ENCODE data around the gene SCIN.
"Not testable (repeated sequence)": the region's sequence is repeated elsewhere in the genome, so short reads cannot be mapped to it uniquely, and the experiment has no call there.

Gene SCIN

DNA sequence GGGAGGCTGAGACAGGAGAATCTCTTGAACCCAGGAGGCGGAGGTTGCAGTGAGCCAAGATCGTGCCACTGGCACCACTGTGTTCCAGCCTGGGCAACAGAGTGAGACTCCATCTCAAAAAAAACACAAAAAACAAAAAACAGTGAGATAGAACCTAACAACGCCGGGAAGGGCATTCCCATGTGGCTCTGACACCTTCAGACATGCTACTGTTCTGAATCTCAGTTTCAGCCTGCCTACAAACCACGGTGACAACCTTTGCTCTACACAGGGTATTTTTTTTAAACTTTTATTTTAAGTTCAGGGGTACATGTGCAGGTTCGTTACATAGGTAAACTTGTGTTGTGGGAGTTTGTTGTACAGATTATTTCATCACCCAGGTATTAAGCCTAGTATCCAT, 74.7 kb downstream of the SCIN start:
- FAIRE-seq; DNase-seq (ENCODE audit: insufficient read length, low spot score): not testable (repeated sequence)

DNA sequence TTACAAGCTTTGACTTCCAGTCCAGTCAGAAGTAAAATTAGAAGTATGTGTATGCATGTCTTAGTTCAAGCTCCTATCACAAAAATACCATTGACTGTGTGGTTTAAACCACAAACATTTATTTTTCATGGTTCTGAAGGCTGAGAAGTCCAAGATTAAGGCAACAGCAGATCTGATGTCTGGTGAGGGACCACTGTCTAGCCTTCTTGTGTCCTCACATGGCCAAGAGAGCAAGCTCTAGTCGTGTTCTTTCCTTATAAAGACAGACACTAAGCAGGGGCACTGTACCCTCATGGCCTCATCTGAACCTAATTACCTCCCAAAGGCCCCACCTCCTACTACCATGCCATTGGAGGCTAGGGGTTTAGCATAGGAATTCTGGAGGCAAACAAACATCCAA, 75.6 kb downstream of the SCIN start:
- no peak for DNase-seq (ENCODE audit: insufficient read length, low spot score)
- FAIRE-seq: no peak

DNA sequence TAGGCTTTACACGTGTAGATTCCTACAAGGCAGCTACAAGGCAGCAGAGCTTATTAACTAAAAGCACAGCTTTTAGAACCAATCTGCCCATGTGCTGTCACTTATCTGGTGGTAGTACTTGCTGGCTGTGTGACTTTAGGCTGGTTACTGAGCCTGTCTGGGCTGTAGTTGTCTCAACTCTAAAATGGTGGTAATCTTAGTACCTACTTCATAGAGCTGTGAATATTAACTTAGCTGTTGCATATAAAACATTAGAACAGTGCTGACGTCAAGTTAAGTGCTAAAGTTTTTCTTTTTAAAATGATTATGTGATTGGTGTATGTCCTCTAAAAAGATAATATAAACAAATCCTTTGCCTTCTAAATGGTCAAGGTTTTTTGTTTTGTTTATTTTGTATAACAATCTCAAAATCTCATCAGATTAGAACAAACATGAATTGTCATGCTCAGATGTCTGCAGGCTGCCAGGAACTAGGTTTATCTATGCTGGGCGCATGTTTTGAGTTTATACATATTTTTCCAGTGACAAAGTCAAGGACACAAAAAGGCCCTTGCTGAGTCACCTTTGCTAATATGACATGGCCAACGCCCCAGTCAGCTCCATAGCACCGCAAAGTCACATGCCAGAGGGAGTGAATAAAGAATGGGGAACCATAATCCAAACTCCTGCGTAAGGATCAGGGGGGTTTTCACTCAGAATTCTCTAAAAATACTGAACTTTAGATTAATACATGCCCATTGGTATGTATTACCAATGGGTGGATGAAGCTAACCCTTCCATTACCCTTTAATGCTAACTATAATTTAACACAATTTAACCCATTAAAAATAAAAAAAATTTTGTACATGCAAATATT, 77.1 kb downstream of the SCIN start:
- DNase-seq (ENCODE audit: insufficient read length, low spot score) (no peak), FAIRE-seq (no peak)

- DNase-seq (ENCODE audit: insufficient read length, low spot score) (no peak), FAIRE-seq (no peak)
These were observed 78.3 kb downstream of the SCIN start for GRCh38 chr7:12648704-12649261.

DNA sequence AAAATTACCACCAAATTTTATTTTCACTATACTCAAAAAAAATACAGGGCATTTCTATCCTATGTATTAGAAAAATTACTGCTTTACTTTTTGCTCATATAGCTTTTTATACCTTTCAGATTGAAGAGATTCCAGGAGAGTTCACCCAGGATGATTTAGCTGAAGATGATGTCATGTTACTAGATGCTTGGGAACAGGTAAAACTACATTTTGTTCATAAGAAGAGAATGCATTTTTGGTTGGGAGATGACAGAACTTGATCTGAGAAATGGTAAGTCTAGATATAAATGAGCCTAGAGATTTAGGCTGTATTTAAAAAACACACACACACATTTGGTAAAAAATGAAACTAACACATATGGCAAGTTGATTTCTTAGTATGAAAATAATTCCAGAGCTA, 78.8 kb downstream of the SCIN start:
- DNase-seq (ENCODE audit: insufficient read length, low spot score) (no peak), FAIRE-seq (no peak)

- FAIRE-seq (no peak), DNase-seq (ENCODE audit: insufficient read length, low spot score) (no peak)
These were observed 79.6 kb downstream of the SCIN start for GRCh38 chr7:12650080-12650479.

DNA sequence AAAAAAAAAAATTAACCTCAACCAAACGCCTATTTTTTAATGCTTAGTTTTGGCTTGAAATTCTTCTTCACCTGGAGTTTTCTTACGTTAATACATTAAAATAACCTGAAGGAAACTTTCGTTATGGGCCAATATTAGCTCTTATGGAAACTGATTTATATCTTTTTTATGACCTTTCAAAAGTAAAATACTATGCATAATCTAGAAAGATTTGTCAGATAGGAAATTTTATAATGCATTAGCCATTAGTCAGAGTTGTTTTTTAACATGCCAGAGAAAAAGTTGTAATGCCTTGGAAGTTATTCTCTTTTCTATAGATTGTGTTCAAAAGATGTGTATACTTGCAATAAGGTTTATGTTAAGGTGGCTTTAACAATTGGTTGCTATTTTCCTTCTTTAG, 82.6 kb downstream of the SCIN start:
- FAIRE-seq: no peak
- no peak for DNase-seq (ENCODE audit: insufficient read length, low spot score)

DNA sequence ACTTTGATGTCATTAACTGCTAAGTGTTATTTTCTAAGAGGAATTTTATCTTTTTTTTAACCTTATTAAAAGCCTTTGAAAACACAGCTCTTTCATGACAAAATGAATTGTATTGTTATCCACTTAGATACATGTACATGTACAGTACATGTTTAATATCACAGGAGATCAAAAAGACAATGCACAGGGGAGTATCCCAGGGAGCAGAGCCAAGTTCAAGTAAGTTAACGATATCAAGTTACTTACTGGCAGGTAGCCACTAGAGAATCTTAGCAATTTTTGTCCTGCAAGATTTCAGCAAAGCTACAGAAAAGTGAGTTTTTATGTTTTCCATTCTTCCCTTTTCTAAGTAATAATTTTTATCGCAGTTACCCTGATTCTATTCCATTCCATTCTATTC, 83.0 kb downstream of the SCIN start:
- FAIRE-seq (no peak), DNase-seq (ENCODE audit: insufficient read length, low spot score) (no peak)

DNA sequence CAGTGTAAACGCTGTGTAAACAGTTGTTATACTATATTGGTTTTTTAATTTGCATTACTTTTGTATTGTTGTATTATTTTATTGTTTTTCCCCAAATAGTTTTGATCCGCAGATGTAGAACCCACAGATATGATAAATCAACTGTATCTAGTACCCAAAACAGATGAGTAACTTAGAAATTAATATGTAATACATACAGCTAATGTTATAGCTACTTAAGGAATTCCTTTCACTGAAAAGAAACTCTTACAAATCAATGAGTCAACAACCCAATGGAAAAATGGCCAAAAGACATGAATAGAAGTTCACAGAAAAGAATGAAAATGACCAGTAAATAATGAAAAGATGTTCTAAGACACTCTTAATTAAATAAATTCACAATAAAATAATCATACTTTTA, 84.6 kb downstream of the SCIN start:
- FAIRE-seq (no peak), DNase-seq (ENCODE audit: insufficient read length, low spot score) (no peak)

DNA sequence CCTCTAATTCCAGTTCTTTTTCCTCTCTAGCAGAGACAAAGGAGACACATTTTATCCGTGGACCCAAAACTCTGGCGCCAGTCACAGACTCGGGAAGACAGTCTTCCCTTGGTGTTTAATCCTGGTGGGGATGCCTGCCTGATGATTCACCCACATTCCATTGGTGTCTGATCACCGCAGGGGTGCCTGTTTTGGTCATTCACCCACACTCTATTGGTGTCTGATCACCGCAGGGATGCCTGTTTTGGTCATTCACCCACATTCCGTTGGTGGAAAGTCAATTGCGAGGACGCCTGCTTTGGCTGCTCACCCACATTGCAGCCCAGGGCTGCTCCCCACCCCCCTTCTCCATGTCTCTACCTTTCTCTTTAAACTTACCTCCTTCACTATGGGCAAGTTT, 89.9 kb downstream of the SCIN start:
- not testable (repeated sequence) for FAIRE-seq; DNase-seq (ENCODE audit: insufficient read length, low spot score)

DNA sequence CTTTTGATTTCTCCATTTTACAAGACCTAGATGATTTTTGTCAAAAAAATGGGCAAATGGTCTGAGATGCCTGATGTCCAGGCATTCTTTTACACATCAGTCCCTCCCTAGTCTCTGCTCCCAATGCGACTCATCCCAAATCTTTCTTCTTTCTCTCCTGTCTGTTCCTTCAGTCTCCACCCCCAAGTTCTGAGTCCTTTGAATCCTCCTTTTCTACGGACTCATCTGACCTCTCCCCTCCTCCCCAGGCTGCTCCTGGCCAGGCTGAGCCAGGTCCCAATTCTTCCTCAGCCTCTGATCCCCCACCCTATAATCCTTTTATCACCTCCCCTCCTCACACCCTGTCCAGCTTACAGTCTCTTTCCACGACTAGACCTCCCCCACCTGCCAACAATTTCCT, 90.5 kb downstream of the SCIN start:
- DNase-seq (ENCODE audit: insufficient read length, low spot score); FAIRE-seq: not testable (repeated sequence)

DNA sequence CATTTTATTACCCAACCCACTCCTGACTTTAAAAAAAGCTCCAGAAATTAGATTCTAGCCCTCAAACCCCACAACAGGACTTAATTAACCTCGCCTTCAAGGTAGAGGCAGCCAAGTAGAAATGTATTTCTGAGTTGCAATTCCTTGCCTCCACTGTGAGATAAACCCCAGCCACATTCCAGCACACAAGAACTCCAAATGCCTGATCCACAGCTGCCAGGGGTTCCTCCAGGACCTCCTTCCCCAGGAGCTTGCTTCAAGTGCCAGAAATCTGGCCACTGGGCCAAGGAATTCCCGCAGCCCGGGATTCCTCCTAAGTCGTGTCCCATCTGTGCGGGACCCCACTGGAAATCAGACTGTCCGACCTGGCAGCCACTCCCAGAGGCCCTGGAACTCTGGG, 91.1 kb downstream of the SCIN start:
- no peak for FAIRE-seq

GRCh38 chr7:12670000-12670729, 99.6 kb downstream of the SCIN start:
- FAIRE-seq (no peak), DNase-seq (ENCODE audit: insufficient read length, low spot score) (no peak)

More for the DNA sequence above, 91.1 kb downstream of the SCIN start:
- DNase-seq (ENCODE audit: insufficient read length, low spot score): no peak

DNA sequence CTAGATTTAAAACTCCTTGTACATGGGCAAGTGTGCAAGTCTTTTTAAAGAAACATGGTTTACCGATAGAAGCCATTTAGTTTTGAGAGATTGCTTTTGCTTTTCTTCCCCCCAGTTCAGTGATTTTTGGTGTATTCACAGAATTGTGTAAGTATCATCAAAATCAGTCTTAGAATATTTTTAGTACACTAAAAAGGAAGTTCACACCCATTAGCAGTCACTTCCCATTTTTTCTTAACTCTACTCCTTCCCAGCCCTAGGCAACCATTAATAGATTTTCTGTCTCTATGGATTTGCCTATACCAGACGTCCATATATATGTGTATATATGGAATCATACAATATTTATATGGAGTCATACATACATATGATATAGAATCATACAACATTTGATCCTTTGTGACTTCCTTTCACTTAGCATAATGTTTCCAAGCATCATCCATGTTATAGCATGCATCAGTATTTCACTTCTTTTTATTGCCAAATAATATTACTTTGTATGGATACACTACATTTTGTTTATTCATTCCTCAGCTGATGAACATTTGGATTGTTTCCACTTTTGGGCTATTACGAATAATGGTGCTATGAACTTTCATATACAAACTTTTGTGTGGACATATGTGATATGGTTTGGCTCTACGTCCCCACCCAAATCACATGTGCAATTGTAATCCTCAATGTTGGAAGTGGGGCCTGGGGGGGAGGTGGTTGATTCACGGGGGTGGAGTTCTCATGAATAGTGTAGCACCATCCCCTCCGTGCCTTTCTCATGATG, 100.4 kb downstream of the SCIN start:
- no peak for FAIRE-seq
- no peak for DNase-seq (ENCODE audit: insufficient read length, low spot score)

- DNase-seq (ENCODE audit: insufficient read length, low spot score); FAIRE-seq: not testable (repeated sequence)
These were observed 102.9 kb downstream of the SCIN start for GRCh38 chr7:12673436-12673835.

GRCh38 chr7:12674053-12674452, 103.5 kb downstream of the SCIN start:
- DNase-seq (ENCODE audit: insufficient read length, low spot score) (no peak), FAIRE-seq (no peak)

DNA sequence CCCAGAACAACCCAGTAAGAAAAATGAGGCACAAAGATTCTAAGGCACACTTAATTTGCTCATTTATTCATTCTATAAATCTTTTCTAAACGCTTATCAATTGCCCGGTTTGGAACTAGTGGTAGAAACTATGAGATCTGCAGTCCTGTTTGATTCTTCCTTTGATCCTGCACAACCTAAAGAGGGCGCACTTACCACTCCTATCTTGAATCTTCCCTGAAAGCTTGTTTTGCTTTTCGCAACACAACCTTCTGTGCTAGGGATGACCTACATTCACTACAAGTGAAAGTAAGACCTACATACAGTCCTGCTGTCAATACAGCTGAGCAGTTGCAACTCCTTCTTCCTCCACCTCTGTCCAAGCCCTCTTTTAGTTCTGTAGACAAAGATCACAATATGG, 104.3 kb downstream of the SCIN start:
- DNase-seq (ENCODE audit: insufficient read length, low spot score) (no peak), FAIRE-seq (peak; percentile 71)

DNA sequence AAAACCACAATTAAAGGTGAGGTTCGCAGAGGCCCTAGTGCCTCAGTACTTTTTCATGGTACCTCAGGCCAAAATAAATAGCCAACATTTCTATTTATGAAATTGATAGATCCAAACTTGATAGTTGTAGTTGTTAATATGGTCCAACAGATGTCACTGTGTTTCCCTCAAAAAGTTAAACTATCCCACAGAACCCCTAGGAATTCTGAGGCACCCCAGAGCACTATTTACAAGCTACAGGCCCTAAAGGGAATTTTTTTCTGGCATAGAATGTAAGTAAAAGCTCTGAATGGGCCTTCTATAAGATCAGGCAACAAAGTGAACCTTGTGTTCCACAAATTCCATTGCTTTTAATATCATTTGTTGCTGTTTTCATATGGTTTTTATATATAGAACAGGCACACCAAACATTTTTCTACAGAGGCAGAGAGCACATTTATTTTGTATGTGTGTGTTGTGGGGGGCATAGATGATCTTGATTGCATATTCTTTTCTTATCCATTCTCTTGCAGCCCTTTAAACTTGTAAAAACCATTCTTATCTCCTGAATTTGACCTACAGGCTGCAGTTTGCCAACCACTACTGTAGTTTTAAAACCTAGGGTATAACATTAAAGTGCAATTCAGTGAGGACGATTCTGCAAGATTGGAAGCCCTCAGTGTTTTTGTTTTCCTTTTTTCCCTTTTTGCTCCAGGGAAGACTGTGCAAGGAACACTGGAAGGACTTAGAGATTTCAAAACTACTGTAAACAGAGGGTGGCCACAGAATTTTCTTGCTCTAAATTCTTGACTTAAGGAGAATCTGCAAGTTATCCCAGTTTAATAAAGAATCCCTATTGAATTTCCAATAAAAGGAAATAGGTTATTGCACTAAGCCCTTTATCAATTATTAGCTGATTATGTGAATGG, 113.4 kb downstream of the SCIN start:
- no peak for DNase-seq (ENCODE audit: insufficient read length, low spot score)
- no peak for FAIRE-seq

GRCh38 chr7:12684733-12685132, 114.2 kb downstream of the SCIN start:
- DNase-seq (ENCODE audit: insufficient read length, low spot score) (no peak), FAIRE-seq (no peak)

- DNase-seq (ENCODE audit: insufficient read length, low spot score) (no peak), FAIRE-seq (no peak)
These were observed 115.0 kb downstream of the SCIN start for GRCh38 chr7:12685550-12685949.
